GM23338 (cell line): ENCODE measurements around the gene MRPS16.

Source experiments
- CREB1 ChIP-seq: fragments of 250-450 bp; sonication (Bioruptor Pico); IDR thresholded peaks from 2 replicates; pipeline ENCODE4 v1.5.0; 2020; ENCODE audit warnings: low read depth, mild to moderate bottlenecking, moderate library complexity
- CTCF ChIP-seq, 2 experiments: fragments of 200-600 bp in 1 of 2; sonication (generic) in 1 of 2; conservative IDR thresholded peaks; 2 replicates each; pipeline versions ENCODE4 v1.5.1 to v1.6.1; 2016 to 2017; ENCODE audit warnings: antibody characterized with exemption in 2 of 2, low read depth in 2 of 2, mild to moderate bottlenecking in 2 of 2, moderate library complexity in 1 of 2
- REST ChIP-seq: IDR thresholded peaks from one replicate; pipeline ENCODE4 v1.6.1; 2018; ENCODE audit warnings: antibody characterized with exemption; ENCODE audit not compliant: unreplicated experiment

GRCh38 chr10:73233883-73234282, 18.6 kb downstream of the MRPS16 start:
- TF ChIP-seq REST (no peak), CTCF (conservative IDR thresholded peaks at IDR 0.05; ENCODE audit: low read depth in 2 of 2) (no peak), CREB1 (CRISPR knock-in tag) (no peak)
